B cell (primary cell): ENCODE measurements around the gene SYNPO.

ENCODE experiments used
- EZH2 ChIP-seq: IDR thresholded peaks from 2 replicates; pipeline ENCODE4 v1.6.1; 2012; ENCODE audit warnings: borderline replicate concordance, low read depth, mild to moderate bottlenecking, moderate library complexity, low read length; ENCODE audit not compliant: insufficient read depth, poor library complexity, severe bottlenecking
- TF ChIP-seq, protein P1 (sequence below): fragments of 200-600 bp; IDR thresholded peaks from one replicate; pipeline ENCODE4 v1.8.0; 2022; ENCODE audit warnings: antibody characterized with exemption, mild to moderate bottlenecking

DNA sequence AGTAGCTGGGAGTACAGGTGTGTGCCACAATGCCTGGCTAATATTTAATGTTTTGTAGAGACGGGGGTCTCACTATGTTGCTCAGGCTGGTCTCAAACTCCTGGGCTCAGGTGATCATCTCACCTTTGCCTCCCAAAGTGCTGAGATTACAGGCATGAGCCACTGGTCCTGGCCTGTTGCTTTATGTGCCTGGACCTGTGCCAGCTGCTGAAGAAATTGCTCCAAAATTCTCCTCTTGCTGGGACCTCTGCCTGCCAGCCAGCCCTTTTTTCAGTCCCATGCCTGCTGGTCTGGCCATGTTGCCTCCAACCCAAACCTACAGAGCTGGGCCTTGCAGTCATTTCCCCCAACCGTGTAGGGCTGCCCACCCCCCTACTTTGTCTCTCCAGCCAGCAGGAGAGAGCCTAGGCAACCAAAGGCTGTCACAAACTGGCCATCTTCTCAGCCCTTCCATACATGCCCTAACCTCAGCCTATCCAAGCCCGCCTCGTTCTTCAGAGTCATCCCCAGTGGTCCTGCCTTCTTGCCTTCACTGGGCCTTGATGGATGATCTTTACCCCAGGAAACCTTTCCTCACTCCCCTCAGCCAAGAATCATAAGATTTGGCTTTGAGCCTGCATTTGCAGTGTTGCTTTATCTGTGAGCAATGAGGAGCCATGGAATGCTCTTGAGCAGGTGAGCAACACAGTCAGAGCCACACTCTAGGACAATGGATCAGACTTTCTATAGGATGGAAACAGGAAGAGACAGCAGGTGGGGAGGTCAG lies 27.4 kb upstream of the SYNPO start:
- TF ChIP-seq, protein P1, sequence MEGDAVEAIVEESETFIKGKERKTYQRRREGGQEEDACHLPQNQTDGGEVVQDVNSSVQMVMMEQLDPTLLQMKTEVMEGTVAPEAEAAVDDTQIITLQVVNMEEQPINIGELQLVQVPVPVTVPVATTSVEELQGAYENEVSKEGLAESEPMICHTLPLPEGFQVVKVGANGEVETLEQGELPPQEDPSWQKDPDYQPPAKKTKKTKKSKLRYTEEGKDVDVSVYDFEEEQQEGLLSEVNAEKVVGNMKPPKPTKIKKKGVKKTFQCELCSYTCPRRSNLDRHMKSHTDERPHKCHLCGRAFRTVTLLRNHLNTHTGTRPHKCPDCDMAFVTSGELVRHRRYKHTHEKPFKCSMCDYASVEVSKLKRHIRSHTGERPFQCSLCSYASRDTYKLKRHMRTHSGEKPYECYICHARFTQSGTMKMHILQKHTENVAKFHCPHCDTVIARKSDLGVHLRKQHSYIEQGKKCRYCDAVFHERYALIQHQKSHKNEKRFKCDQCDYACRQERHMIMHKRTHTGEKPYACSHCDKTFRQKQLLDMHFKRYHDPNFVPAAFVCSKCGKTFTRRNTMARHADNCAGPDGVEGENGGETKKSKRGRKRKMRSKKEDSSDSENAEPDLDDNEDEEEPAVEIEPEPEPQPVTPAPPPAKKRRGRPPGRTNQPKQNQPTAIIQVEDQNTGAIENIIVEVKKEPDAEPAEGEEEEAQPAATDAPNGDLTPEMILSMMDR = no peak
- no peak for TF ChIP-seq EZH2
